ENCODE data around the gene HDAC5. TPM values are rescaled to one million over a fixed set of nuclear protein-coding genes. Genes with fewer than 3 reads are reported as not detected.

The HDAC5 gene
- total RNA-seq (17.0 TPM), polyA plus RNA-seq (34.4 TPM)
- long read RNA-seq, donor 1, result 0 reads
- long read RNA-seq, donor 2, result 0 reads
- long read RNA-seq, donor 3, full-length matches to known transcripts, result 5 of 5 reads
- long read RNA-seq, donor 3, partial matches to known transcripts, result 0 of 5 reads
- long read RNA-seq, donor 3, other reads (novel, unspliced or antisense), result 0 of 5 reads
- long read RNA-seq, donor 4, result 0 reads
- long read RNA-seq, donor 5, partial matches to known transcripts, result 0 of 1 reads
- long read RNA-seq, donor 5, other reads (novel, unspliced or antisense), result 0 of 1 reads
- long read RNA-seq, donor 6, result 0 reads
- long read RNA-seq, donor 7, full-length matches to known transcripts, result 1 of 1 reads
- long read RNA-seq, donor 7, partial matches to known transcripts, result 0 of 1 reads
- long read RNA-seq, donor 7, other reads (novel, unspliced or antisense), result 0 of 1 reads
- long read RNA-seq, donor 8, result 0 reads
- long read RNA-seq, donor 9, result 0 reads
- long read RNA-seq, donor 10, full-length matches to known transcripts, result 2 of 2 reads
- long read RNA-seq, donor 10, partial matches to known transcripts, result 0 of 2 reads
- long read RNA-seq, donor 10, other reads (novel, unspliced or antisense), result 0 of 2 reads

DNA sequence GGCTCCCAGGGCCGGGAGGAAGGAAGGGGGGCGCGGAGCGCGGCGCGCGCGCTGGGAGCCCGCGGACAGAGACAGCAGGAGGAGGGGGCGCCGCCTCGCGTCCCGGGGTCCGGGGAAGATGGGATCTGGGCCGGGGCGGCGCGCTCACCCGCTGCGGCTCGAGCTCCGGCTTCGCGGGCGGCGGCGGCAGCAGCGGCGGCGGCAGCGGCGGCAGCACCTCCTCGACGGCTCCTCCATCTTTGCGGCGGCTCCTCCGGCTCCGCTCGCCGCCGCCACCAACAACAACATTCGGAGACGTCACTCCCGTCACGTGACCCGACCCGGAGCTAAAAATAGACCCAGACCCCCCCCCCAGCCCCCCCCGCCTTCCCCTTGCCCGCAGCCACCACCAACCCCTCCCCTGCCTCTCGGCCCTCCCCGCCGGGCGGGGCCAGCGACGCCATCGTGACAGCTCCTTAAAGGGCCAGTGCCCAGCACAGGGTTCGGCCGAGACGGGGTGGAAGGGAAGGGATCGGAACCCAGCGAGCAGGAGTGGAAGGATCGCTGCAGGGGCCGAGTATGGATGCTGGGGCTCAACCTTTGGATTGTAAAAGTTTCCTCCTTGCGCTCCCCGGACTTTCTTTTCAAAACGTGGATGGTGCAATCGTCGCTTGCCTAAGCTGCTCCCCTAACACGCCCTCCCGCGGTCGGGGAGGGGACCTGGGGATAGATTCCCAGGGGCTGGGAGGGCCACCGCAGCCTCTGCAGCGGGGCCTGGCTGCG lies at the start of gene HDAC5:
Gene HDAC5, minus strand, starts transcription at position 286 of the 762 bp plus-strand sequence. CDS start 6,126 bp downstream, outside the sequence.
- no peaks in the 10 kb centered on the region for H3K9me3 ChIP-seq (ENCODE audit: control insufficient read depth in 2 of 2, insufficient read depth in 1 of 2, low read length in 1 of 2)
- H3K27ac ChIP-seq (ENCODE audit: low read depth in 1 of 2, low read length in 1 of 2), result peak within 1 kb of the TSS; percentile 74 to 93
- H3K36me3 ChIP-seq (ENCODE audit: control insufficient read depth in 2 of 2, insufficient read depth in 2 of 2, low read length in 1 of 2), result no peaks in the 10 kb centered on the region
- DNase-seq (ENCODE audit: low read depth in 6 of 9, low spot score in 9 of 9), result peak; percentile 78 to 96 (median 90)
- under 1% methylated on average over 78 of the region's 78 CpGs for WGBS
- H3K4me3 ChIP-seq (ENCODE audit: low read length in 2 of 2), result peak within 1 kb of the TSS; percentile 69 to 89
- peaks cover 0 to 14% of the 10 kb centered on the region in 2 donors for H3K27me3 ChIP-seq (ENCODE audit: control insufficient read depth in 2 of 2, insufficient read depth in 1 of 2, low read length in 1 of 2)
- H3K4me1 ChIP-seq (ENCODE audit: control insufficient read depth in 2 of 2, insufficient read depth in 2 of 2, low read length in 2 of 2), result peaks cover 13 to 24% of the 10 kb centered on the region in 2 donors

DNA sequence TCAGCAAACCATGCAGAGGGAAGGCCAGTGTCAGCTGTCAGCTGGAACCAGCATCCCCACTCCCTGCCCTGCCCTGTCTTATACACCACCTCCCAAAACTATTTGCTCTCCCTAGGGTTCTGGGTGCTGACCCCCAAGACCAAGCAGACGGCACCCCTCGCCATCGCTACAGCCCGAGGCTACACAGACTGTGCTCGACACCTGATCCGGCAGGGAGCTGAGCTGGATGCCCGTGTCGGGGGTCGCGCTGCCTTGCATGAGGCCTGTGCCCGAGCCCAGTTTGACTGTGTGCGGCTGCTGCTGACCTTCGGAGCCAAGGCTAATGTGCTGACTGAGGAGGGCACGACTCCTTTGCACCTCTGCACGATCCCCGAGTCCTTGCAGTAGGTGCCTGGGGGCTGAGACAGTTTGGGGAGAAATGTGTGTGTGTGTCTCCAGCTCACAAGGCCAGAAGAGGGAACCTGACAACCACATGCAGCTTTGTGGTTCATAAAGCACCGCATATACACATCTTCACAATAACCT lies 48.6 kb upstream of the HDAC5 start:
- no peak for DNase-seq (ENCODE audit: low read depth in 6 of 9, low spot score in 9 of 9)
- no peak overlapping the region for H3K27ac ChIP-seq (ENCODE audit: low read depth in 1 of 2, low read length in 1 of 2)
- peaks cover 3 to 11% of the 10 kb centered on the region in 2 donors for H3K36me3 ChIP-seq (ENCODE audit: control insufficient read depth in 2 of 2, insufficient read depth in 2 of 2, low read length in 1 of 2)
- H3K4me1 ChIP-seq (ENCODE audit: control insufficient read depth in 2 of 2, insufficient read depth in 2 of 2, low read length in 2 of 2), result peaks cover 0 to 11% of the 10 kb centered on the region in 2 donors
- WGBS, result 95% methylated on average over 17 of the region's 17 CpGs
- peaks cover 0 to 4% of the 10 kb centered on the region in 2 donors for H3K9me3 ChIP-seq (ENCODE audit: control insufficient read depth in 2 of 2, insufficient read depth in 1 of 2, low read length in 1 of 2)
- peaks cover 0 to 13% of the 10 kb centered on the region in 2 donors for H3K27me3 ChIP-seq (ENCODE audit: control insufficient read depth in 2 of 2, insufficient read depth in 1 of 2, low read length in 1 of 2)
- no peak overlapping the region for H3K4me3 ChIP-seq (ENCODE audit: low read length in 2 of 2)

DNA sequence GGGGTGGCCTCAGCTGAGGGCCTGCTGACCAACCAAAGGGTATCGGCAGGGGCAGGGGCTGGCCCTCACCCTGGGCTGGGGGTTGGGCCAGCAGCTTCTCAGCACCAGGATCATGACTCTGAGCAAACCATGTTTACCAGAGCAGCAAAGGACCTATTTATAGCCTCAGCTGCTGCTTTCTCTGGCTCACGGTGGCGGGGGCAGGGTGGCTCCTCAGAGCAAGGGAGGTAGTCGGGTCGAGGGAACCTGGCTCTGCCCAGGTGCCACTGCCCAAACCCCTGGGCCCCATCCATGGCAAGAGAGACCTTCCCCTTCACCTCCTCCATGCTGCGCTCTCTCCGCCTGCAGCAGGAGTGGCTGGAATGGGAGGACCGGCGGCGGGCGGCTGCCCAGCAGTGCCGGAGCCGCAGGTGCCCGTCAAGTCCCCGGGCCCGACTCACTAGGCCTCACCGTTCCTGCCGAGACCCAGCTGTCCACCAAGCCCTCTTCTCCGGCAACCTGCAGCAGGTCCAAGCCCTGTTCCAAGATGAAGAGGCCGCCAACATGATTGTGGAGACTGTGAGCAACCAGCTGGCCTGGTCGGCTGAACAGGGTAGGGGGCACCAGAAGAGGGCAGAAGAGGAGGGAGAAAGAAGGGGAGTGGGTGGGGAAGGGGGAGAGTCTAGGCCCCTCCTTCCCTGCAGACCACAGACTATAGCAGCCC lies 47.2 kb upstream of the HDAC5 start, which contains the start of gene ASB16:
Gene ASB16, plus strand, starts transcription at position 206 of the 703 bp plus-strand sequence. Its CDS starts 86 bp downstream, at position 292.
- H3K9me3 ChIP-seq (ENCODE audit: control insufficient read depth in 2 of 2, insufficient read depth in 1 of 2, low read length in 1 of 2), result peaks cover 0 to 4% of the 10 kb centered on the region in 2 donors
- H3K27ac ChIP-seq (ENCODE audit: low read depth in 1 of 2, low read length in 1 of 2), result no peak within 1 kb of the TSS
- H3K4me3 ChIP-seq (ENCODE audit: low read length in 2 of 2), result no peak within 1 kb of the TSS
- peaks cover 0 to 11% of the 10 kb centered on the region in 2 donors for H3K4me1 ChIP-seq (ENCODE audit: control insufficient read depth in 2 of 2, insufficient read depth in 2 of 2, low read length in 2 of 2)
- WGBS, result 58% methylated on average over 21 of the region's 21 CpGs
- DNase-seq (ENCODE audit: low read depth in 6 of 9, low spot score in 9 of 9), result no peak
- H3K36me3 ChIP-seq (ENCODE audit: control insufficient read depth in 2 of 2, insufficient read depth in 2 of 2, low read length in 1 of 2), result no peaks in the 10 kb centered on the region
- peaks cover 0 to 13% of the 10 kb centered on the region in 2 donors for H3K27me3 ChIP-seq (ENCODE audit: control insufficient read depth in 2 of 2, insufficient read depth in 1 of 2, low read length in 1 of 2)

DNA sequence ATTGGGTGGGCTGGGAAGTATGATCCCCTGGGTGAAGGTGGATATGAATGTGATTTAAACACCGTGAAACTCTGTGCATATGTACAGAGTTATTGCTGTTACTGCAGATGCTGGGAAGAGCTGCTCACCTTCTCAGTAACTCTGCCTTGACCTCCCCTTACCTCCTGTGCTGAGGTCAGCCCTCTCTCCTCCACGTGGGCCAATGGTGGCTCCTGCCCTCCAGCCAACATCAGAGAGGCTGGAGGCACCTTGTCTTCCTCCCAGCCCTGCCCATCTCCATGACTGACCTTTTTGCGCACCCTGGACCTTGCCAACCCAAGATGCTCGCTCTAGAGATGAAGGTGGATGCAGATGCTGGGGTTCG lies 46.7 kb upstream of the HDAC5 start:
- DNase-seq (ENCODE audit: low read depth in 6 of 9, low spot score in 9 of 9), result no peak
- 83% methylated on average over 5 of the region's 5 CpGs for WGBS
- Histone ChIP-seq H3K4me3 (ENCODE audit: low read length in 2 of 2) (no peak overlapping the region), H3K27ac (ENCODE audit: low read depth in 1 of 2, low read length in 1 of 2) (no peak overlapping the region), H3K27me3 (ENCODE audit: control insufficient read depth in 2 of 2, insufficient read depth in 1 of 2, low read length in 1 of 2) (peaks cover 0 to 13% of the 10 kb centered on the region in 2 donors), H3K9me3 (ENCODE audit: control insufficient read depth in 2 of 2, insufficient read depth in 1 of 2, low read length in 1 of 2) (peaks cover 0 to 4% of the 10 kb centered on the region in 2 donors), H3K4me1 (ENCODE audit: control insufficient read depth in 2 of 2, insufficient read depth in 2 of 2, low read length in 2 of 2) (peaks cover 0 to 11% of the 10 kb centered on the region in 2 donors), H3K36me3 (ENCODE audit: control insufficient read depth in 2 of 2, insufficient read depth in 2 of 2, low read length in 1 of 2) (no peaks in the 10 kb centered on the region)

DNA sequence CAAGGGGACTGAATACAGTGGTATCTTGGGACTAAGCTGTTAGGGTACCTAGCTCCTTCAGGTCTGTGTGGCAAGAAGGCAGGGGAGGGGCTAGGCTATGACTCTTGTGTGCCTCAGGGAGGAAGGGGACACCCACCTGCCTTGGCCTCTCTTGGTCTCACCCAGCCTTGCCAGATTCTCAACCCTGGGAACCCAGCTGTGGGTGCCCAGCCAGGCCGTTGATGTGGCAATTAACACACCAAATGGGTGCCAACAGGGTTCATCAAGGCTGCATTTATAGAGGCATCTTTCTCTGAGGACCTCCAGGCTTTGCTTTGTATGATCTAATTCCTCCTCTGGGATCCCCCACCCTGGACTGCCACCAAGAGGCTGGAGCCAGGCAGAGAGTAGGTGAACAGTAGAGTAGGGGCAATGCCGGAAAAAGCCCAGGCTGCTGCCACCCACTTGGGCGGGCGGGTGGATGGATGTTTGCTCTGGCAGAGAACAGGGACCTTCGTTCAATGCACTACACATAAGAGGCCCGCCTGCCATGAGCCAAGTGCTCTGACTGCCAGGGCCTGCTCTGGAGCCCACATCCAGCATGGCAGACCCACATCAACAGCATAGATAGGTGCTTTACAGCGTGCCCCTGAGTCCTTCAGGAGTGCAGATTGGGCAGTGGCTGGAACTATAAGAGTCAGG lies 43.9 kb upstream of the HDAC5 start:
- Histone ChIP-seq H3K4me1 (ENCODE audit: control insufficient read depth in 2 of 2, insufficient read depth in 2 of 2, low read length in 2 of 2) (peaks cover 0 to 11% of the 10 kb centered on the region in 2 donors), H3K27me3 (ENCODE audit: control insufficient read depth in 2 of 2, insufficient read depth in 1 of 2, low read length in 1 of 2) (peaks cover 0 to 13% of the 10 kb centered on the region in 2 donors), H3K4me3 (ENCODE audit: low read length in 2 of 2) (no peak overlapping the region), H3K9me3 (ENCODE audit: control insufficient read depth in 2 of 2, insufficient read depth in 1 of 2, low read length in 1 of 2) (peaks cover 0 to 4% of the 10 kb centered on the region in 2 donors), H3K27ac (ENCODE audit: low read depth in 1 of 2, low read length in 1 of 2) (no peak overlapping the region), H3K36me3 (ENCODE audit: control insufficient read depth in 2 of 2, insufficient read depth in 2 of 2, low read length in 1 of 2) (no peaks in the 10 kb centered on the region)
- 97% methylated on average over 7 of the region's 7 CpGs for WGBS
- DNase-seq (ENCODE audit: low read depth in 6 of 9, low spot score in 9 of 9), result no peak

DNA sequence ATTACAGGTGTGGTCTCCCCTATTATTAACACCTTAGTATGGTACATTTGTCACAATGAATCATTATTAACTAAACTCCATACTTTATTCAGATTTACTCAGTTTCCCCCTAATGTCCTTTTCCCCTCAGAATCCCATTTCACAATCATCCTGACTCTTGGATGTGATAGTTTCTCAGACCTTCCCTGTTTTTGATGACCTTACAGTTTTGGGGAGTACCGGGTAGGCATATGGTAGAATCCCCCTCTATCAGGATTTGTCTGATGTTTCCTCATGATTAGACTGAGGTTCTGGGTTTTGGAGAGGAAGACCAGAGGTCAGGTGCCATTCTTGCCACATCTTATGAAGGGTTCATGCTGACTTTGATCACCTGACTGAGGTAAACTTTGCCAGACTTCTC lies 41.0 kb upstream of the HDAC5 start:
- no peaks in the 10 kb centered on the region for H3K9me3 ChIP-seq (ENCODE audit: control insufficient read depth in 2 of 2, insufficient read depth in 1 of 2, low read length in 1 of 2)
- 97% methylated on average over 1 of the region's 1 CpG for WGBS
- no peak for DNase-seq (ENCODE audit: low read depth in 6 of 9, low spot score in 9 of 9)
- no peak overlapping the region for H3K27ac ChIP-seq (ENCODE audit: low read depth in 1 of 2, low read length in 1 of 2)
- peaks cover 0 to 8% of the 10 kb centered on the region in 2 donors for H3K36me3 ChIP-seq (ENCODE audit: control insufficient read depth in 2 of 2, insufficient read depth in 2 of 2, low read length in 1 of 2)
- H3K4me3 ChIP-seq (ENCODE audit: low read length in 2 of 2), result no peak overlapping the region
- H3K4me1 ChIP-seq (ENCODE audit: control insufficient read depth in 2 of 2, insufficient read depth in 2 of 2, low read length in 2 of 2), result peaks cover 0 to 3% of the 10 kb centered on the region in 2 donors
- no peaks in the 10 kb centered on the region for H3K27me3 ChIP-seq (ENCODE audit: control insufficient read depth in 2 of 2, insufficient read depth in 1 of 2, low read length in 1 of 2)

DNA sequence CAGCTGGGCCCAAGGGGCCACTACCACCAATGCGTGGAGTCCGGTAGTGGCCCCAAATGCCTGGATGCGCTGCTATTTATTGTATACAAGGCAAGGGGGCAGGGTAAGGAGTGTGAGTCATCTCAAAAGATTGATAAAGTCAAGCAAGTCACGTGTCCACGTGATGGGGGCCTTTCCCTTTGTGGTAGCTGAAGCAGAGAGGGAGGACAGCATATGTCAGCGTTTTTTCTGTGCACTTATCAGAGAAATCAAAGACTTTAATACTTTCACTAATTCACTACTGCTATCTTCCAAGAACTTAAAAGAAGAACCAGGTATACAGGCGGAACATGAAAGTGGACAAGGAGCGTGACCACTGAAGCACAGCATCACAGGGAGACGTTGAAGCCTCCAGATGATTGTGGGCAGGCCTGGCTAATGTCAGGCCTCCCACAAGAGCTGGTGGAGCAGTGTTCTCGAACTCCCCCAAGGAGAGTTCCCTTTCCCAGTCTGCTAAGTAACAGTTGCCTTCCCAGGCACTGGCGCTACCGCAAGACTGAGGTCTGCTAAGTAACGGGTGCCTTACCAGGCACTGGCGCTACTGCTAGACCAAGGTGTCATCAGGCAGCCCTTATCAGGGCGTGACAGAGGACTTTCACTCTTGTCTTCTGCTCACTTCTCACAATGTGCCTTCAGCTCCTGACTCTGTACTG lies 36.2 kb upstream of the HDAC5 start:
- Histone ChIP-seq H3K27ac (ENCODE audit: low read depth in 1 of 2, low read length in 1 of 2) (no peak overlapping the region), H3K4me1 (ENCODE audit: control insufficient read depth in 2 of 2, insufficient read depth in 2 of 2, low read length in 2 of 2) (no peaks in the 10 kb centered on the region), H3K9me3 (ENCODE audit: control insufficient read depth in 2 of 2, insufficient read depth in 1 of 2, low read length in 1 of 2) (no peaks in the 10 kb centered on the region), H3K36me3 (ENCODE audit: control insufficient read depth in 2 of 2, insufficient read depth in 2 of 2, low read length in 1 of 2) (peaks cover 14 to 15% of the 10 kb centered on the region in 2 donors), H3K4me3 (ENCODE audit: low read length in 2 of 2) (no peak overlapping the region), H3K27me3 (ENCODE audit: control insufficient read depth in 2 of 2, insufficient read depth in 1 of 2, low read length in 1 of 2) (no peaks in the 10 kb centered on the region)
- no peak for DNase-seq (ENCODE audit: low read depth in 6 of 9, low spot score in 9 of 9)
- WGBS, result 96% methylated on average over 15 of the region's 15 CpGs
